HG02588 (cell line): ENCODE results near the gene SH2D1A.
"Not testable (repeated sequence)": the region's sequence is repeated elsewhere in the genome, so short reads cannot be mapped to it uniquely, and the experiment has no call there.

Experiments
- ATAC-seq: cut with Tn5 transposase; IDR thresholded peaks from one replicate; pipeline ENCODE4 v1.9.1; 2021; ENCODE audit warnings: mild to moderate bottlenecking, moderate library complexity; ENCODE audit not compliant: unreplicated experiment

The SH2D1A gene

DNA sequence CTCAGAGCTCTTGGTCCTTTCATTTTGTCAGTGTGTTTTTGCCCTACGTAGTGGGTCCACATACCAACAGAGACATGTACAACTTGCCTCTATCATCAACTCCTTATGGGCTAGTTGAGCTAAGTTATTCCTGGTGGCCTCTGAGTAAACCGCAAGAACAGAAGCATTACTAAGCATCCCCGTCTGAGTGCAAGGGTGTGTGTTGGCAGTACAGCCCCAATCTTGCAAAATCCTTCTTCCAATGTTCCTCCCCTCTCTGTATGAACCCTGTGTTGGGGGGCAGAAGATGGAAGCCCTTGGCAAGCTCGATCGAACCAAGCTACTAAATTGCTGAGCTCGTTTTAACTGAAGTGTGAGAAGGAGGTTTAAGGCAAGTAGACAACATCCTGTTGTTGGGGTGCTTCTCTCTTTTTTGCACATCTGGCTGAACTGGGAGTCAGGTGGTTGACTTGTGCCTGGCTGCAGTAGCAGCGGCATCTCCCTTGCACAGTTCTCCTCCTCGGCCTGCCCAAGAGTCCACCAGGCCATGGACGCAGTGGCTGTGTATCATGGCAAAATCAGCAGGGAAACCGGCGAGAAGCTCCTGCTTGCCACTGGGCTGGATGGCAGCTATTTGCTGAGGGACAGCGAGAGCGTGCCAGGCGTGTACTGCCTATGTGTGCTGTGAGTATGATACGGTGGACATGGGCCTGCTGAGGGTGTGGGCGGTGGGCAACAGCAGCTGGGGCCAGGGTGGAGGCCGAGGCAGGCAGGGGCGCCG, at the start of gene SH2D1A:
SH2D1A (plus strand) TSS at position 447 of the 760 bp plus-strand sequence; CDS start at position 527, 80 bp downstream.
- no peak for ATAC-seq

DNA sequence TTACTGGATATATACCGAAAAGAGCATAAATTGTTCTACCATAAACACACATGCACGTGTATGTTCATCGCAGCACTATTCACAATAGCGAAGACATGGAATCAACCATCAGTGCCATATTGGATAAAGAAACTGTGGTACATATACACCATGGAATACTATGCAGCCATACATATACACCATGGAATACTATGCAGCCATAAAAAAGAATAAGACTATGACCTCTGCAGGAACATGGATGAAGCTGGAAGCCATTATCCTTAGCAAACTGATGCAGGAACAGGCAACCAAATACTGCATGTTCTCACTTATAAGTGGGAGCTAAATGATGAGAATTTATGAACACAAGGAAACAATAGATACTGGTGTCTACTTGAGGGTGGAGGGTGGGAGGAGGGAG, 47.0 kb upstream of the SH2D1A start:
- ATAC-seq = not testable (repeated sequence)

DNA sequence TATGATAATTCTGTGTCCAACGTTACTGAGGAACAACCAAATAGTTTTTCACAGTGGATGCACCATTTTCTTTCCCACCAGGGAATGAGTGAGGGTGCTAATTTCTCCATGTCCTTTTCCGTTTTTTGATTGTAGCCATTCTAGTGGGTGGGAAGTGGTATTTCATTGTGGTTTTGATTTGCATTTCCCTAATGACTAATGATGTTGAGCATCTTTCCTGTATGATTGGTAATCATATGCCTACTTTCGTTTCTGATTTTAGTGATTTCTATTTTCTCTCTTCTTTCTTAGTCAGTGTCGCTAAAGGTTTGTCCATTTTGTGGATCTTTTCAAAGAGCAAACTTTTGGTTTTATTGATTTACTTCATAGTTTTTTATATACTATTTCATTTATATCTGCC, 46.0 kb upstream of the SH2D1A start:
- ATAC-seq = no peak

DNA sequence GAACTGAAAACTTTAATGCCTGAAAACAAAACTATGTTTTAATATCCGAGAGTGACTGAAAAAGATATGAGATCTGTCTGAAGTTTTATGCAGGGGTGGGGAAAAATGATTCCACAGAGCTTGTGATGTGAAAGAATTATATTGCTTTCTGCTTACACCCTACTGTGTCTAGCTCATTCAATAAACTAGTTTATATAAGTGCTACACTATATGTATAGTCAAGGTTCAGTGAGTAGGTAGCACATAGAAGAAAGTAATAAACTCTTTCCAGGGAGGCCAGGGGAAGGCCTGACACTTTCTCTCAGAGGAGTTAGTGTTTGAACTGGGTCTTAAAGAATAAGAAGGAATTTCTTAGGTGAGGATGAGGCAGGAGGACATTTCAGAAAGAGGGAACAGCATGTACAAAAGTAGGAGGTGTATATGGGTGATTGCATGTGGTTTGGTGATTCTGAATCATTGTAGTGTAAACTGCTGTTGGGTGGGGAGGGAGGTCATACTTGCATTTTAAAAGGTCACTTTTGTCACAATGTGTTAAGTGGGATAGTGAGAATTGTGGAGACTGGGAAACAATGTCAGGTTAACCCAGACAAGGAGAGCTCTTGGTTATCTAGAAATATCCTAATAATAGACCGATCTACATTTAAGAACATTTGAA, 39.0 kb upstream of the SH2D1A start:
- no peak for ATAC-seq

DNA sequence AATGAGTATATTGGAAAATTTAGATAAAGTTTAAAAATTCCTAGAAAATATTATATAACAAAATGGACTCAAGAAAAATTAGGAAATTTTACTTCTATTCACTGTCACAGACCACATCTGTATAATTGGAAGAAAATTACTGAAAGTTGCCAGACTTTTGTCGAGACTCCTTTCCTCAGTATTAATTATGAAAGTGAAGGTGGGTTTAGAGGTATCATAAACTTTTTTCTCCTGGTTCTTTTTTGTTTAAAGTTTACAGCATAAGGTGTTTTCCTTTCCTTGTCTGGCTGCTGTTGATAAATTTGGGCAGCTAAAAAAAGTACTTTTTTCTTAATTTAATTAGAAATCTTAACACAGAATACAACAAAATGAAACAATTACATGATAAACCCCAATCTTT, 20.6 kb upstream of the SH2D1A start:
- ATAC-seq = no peak

DNA sequence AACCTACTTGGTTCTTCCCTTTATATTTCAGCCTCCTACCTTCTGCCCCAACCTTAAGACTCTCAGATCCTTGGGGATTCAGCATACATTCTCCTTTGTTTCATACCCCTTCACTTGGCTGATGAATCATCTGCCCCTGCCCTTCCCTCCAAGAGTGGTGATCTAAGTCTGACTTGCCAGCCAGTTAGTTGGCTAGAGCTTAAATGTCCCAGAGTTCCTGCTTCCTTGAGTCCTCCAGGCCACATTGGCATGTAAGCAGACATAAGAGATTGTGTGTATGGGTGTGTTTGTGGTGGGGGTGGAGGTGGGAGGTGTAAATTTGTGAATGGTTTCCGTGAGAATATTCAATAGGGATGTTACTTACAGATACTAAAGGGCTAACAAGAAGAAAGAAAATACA, 17.6 kb upstream of the SH2D1A start:
- ATAC-seq = no peak

DNA sequence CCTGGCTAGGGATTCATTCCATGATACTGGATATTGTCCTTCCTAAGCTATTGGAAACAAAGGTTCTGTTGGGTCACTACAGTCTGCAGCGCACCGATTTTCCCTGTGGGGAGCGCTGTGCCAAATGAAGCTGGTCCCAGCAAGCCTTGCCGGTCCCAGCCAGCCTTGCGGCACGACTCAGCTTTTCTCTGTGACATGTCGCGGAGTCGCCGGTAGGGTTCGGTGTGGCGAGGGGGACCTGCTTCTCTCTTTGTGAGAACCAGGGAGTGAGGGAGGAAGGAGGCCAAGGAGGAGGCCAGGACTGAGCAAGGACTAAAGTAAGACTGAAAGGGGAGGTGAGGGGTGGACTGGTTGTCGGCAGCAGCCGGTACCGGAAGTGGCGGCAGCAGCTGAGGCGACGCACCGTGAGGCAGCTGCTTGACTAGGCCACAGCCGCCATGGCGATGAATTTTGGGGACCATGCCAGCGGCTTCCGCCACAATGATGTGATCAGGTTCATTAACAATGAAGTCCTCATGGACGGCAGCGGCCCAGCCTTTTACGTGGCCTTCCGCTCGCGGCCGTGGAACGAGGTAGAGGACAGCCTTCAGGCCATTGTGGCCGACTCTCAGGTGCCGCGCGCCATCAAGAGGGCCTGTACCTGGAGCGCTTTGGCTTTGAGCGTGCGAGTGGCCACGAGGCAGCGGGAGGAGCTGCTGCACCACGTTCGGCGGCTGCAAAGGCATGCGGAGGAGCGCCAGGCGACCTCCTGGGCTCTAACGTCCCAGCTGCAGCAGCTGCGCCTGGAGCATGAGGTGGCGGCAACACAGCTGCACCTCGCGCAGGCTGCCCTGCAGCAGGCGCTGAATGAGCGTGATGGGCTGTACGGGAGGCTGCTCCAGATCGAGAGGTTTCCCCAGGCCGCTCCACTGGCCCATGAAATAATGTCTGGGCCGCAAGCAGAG, 13.6 kb upstream of the SH2D1A start, which contains the start of gene TEX13D:
TEX13D (plus strand) TSS at position 180 of the 944 bp plus-strand sequence; CDS start at position 438, 258 bp downstream.
- no peak for ATAC-seq

DNA sequence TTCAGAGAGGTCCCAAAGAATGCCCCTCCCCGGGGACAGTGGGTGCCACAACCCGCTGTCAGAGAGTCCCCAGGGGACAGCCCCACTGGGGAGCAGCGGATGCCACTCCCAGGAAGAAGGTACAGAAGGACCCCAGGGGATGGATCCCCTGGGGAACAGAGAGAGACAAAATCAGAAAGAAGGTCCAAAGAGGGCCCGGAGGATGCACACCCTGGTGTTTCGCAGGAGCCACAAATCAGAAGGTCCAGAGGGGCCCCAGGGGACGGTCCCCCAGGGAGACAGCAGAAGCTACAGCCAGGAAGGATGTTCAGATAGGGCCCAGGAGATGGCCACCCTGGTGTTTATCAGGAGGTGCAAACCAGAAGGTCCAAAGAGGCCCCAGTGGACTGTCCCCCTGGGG, 12.5 kb upstream of the SH2D1A start:
- ATAC-seq = no peak

DNA sequence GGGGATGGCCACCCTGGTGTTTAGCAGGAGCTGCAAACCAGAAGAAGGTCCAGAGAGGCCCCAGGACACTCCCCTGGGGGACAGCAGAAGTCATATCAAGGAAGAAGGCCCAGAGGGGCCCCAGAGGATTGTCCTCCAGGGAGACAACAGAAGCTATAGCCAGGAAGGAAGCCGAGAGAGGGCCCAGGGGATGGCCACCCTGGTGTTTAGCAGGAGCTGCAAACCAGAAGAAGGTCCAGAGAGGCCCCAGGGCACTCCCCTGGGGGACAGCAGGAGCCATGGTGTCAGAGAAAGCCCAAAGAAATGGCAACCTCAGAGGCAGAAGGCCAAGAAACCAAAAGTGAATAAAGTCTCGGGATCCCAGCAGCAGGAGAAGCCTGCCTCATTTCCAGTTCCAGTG, 11.8 kb upstream of the SH2D1A start:
- not testable (repeated sequence) for ATAC-seq

DNA sequence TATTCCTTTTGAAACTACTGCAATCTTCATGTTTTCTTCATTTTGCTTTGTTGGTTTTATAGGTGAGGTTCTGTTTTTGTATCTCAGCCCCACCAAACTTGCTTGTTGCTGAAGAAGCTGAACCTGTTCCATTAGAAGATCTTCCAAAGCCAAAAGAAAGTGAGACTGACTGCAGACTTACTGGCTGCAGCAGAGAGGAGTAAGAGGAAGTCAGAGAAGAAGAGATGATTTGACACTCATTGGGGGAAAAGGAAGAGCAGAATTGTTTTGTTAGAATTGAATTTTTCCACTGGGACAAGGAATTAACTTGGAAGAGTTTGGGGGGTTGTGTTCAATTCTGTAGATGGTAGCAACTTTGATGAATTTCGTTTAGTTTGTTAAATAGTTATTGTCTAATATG, 10.8 kb upstream of the SH2D1A start:
- ATAC-seq = no peak

DNA sequence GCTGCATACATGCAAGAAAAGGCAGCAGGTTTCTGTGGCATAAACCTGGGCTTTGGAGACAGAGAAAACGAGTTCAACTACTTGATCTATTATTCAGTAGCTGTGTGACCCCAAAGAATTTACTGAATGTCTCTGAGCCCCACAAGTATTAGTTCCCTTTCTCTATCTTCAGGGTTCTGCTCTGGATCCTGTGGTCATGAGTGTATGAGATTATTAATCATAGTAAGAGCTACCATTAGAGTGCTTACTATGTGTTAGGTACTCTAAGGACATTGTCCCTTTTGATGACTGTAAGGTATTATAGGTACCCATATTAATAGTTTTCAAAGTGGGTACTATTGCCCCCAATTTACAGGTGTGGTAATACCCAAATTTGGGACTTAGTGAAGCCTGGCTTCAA, 8.4 kb upstream of the SH2D1A start:
- no peak for ATAC-seq

DNA sequence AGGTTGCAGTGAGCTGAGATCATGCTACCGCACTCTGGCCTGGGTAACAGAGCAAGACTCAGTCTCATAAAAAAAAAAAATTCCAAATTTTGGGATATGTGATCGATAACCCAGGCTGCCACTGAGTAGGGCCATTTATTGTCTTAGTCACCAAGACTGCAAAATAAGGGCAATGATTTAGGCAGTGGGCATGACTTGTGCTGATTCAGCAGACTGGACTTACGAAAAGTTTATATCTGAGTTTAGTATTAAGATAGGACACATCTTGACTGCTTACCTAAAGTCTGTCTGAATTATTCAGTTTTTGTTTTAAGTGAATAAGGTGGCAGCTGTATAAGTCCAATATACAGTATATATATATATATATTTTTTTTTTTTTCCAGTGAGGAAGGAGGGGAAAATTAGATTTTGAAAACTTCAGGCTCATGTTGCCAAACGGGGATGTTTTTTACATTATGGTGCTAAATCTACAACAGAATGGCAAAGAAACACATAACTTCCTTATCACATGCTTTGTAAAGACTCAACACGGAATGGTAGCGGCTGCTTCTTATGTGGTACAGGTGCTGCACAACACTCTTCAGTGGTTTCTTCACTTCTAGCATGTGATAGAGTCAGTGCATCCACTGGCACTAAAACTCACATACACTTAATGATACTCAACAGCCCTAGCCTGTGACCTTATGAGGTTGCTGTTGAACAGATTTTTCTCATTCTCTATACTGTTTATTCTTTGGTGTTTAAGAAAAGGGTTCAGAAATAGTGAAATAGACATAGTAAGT, 7.4 kb upstream of the SH2D1A start:
- ATAC-seq = no peak

DNA sequence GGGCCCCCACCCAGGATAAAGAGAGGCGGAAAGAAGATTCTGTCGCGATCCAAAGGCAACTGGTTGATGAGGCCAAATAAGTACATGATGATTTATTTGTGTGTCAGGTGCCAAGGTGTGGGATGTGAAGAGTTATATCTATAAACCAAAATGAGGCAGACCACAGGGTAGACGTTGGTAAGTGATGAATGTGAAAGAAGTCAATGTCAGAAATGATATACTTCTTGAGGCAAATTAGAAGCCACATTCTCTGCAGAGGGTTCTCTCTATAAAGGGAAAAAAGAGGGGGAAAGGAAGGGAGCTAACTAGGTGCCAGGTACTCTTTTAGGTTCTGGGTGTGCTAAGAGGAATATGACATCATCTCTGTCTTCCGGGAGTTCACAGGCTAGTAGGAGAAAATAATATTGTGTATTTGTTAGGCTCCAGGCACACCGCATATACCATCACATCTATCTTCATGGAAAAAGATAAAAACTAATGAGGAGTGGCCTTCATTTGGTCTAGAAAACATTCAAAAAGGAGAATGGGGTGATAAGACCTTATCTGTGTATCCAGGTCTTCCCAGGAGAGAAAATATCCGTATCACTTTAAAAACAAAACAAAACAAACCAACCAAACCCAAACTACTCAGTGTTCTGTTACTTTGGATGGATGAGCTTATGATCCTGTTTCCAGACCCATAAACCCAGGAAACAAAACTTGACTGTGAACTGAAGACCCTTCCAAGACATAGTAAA, 4.8 kb upstream of the SH2D1A start:
- ATAC-seq = no peak

DNA sequence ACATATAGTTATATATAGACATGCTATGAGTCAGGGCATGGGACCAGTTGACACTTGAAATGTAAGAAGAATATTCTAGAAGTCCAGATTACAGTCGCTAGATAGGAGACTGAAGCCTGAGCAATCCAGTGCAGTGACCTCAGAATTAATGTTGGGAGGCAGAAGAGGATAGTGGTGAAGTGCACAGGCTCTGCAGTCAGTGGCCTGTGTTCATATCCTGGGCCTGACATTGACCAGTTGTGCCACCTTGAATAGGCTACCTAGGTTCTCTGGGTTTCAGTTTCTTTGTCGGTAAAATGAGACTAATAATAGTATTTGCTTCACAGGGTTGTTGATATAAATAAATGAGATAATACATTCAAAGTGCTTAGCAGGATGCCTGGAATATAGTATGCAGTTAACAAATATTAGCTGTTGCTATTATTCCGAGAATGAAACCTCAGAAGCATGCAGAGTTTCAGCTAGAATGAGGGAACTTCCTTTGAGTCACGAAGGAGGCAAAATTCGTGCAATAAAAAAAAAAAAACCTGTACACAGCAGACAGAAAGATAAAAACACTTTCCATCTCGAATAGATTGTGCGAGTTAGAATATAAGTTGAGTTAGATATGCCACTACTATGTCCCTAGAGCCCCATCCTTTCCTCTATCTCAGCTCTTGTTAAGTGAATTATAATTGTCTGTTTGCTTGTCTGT, 4.0 kb upstream of the SH2D1A start:
- ATAC-seq = no peak

DNA sequence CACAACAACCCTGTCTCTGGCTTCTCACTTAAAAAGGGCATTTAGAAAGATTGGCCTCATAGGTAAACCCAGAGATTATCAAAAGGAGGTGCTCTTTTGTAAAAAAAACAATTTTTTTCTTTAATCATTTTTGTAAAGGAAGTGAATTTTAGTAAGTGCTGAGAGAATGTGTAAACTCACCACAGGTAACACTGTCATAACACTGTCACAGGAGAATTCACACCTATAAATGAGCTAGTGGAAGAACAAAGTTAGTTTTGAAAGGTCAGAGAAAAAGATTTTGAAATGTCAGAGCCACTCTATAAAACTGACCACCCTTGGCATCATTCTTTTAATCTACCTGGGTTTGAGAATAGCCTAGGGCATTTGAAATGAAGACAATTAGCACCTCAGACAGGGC, 3.3 kb upstream of the SH2D1A start:
- ATAC-seq = no peak

DNA sequence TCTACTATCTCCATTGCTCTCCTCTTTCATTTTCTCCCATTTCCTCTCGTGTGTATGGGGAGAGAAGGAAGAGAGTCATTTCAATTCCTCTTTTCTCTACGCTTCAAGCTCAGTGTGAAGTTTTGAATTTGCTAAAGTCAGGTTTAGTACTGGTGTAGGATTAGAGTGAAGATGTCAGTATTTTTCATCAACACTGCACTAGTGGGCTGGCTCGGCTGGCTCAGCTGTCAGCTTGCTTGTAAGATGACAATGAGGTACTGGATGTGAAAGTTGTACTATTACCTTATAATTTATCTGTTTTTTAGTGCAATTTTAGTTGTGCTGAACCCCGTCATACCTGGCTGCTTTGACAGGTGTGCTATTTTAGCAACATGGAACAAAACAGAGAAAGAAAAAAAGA, 2.1 kb upstream of the SH2D1A start:
- ATAC-seq = no peak

DNA sequence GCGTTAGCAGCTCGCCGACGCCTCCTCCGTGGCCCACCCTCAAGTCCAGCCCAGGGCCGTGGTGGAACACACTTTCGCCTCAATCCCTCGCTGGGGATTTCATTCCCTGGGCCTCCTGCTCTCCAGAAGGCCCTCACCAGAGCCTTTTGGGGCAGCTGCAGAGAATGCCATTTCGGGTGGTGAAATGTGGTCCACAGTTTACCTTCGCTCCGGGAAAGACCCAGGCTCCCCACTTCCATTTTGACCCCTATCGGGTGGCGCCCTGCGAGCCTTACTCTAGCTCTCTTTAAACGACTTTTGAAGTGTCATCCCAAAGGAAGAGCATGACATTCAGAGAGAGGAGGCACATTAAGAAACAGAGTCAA, 496 bp downstream of the SH2D1A start:
- ATAC-seq = no peak

DNA sequence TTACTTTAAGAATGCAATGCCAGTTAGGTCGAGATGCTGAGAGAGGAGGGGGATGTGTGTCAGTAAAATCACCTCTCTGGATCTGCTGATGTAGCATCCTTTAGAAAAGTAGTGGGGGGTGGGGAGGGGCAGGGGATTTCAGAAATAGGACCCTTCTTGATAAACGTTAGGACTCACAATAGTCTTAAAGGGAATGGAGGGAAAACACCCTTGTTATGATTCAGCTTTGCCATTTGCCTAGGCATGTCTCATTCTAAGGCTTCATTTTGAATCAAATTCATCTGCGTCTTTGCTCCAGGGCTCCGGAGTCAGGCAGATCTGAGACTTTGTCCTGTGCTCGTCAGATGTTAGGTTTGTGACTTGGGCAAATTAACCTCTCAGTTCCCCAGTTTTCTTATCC, 879 bp downstream of the SH2D1A start:
- ATAC-seq = no peak

DNA sequence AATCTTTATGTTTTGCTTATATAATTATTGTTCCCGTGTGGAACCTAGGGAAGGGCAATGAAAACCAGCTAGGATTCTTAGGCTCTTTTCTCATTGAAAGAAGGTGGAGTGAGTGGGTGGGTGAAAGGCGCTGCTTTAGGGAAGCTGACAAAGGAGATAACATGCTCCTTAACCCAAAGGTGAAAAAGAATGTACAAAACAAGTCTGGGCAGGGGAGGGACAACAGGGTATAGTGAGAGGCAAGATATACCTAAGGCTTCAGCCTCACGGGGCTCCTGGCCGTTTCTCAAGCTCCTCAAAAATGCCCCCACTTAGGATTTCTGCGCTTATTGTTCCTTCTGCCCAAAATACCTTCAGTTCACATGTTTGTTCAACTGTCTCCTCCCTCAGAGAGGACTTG, 1.8 kb downstream of the SH2D1A start:
- no peak for ATAC-seq
